NCI-H226 (cell line): ENCODE data around the gene GM2A.
"Not testable (repeated sequence)": the region's sequence is repeated elsewhere in the genome, so short reads cannot be mapped to it uniquely, and the experiment has no call there.

Experiments used
- DNase-seq: peaks from one replicate; pipeline ENCODE4 v3.0.0-alpha.2; 2015

The GM2A gene

DNA sequence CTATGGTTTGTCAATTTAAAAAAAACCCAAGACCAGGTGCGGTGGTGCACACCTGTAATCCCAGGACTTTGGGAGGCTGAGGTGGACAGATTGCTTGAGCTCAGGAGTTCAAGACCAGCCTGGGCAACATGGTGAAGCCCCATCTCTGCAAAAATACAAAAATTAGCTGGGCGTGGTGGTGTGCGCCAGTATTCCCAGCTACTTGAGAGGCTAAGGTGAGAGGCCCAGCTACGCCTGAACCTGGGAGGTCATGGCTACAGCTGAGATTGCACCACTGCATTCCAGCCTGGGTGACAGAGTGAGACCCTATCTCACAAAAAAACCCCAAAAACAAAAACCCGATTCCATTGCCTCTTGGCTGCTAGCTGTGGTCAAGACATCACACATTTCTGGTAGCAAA lies 2.0 kb downstream of the GM2A start:
- DNase-seq, result not testable (repeated sequence)

GRCh38 chr5:151255621-151256286 lies 2.8 kb downstream of the GM2A start:
- no peak for DNase-seq

- DNase-seq, result peak; percentile 22
Measured at GRCh38 chr5:151257731-151258181, 4.8 kb downstream of the GM2A start.

GRCh38 chr5:151258201-151258611 lies 5.2 kb downstream of the GM2A start:
- DNase-seq, result no peak

- DNase-seq, result no peak
Measured at GRCh38 chr5:151258816-151259215, 5.8 kb downstream of the GM2A start.

DNA sequence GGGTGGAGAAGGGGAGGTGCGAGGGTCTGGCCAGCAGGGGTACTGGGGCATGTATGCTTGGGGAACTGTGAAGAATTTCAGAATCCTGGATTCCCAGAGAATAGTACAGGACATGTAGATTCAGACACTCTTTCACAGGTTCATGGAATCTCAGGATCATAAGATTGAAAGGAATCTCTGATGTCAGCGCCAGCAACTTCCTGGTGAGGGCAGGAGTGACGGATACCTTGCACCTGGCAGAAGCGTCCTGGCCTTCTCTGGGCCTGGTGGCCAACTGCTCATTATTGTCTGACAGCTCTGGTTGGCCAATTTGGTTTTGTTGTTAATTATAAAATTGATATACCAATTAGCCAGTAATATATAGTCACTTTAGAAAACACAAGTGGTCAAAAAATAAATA lies 6.9 kb downstream of the GM2A start:
- DNase-seq, result no peak

GRCh38 chr5:151262532-151262931 lies 9.5 kb downstream of the GM2A start:
- no peak for DNase-seq

GRCh38 chr5:151264113-151264512 lies 11.1 kb downstream of the GM2A start:
- peak; percentile 25 for DNase-seq

DNA sequence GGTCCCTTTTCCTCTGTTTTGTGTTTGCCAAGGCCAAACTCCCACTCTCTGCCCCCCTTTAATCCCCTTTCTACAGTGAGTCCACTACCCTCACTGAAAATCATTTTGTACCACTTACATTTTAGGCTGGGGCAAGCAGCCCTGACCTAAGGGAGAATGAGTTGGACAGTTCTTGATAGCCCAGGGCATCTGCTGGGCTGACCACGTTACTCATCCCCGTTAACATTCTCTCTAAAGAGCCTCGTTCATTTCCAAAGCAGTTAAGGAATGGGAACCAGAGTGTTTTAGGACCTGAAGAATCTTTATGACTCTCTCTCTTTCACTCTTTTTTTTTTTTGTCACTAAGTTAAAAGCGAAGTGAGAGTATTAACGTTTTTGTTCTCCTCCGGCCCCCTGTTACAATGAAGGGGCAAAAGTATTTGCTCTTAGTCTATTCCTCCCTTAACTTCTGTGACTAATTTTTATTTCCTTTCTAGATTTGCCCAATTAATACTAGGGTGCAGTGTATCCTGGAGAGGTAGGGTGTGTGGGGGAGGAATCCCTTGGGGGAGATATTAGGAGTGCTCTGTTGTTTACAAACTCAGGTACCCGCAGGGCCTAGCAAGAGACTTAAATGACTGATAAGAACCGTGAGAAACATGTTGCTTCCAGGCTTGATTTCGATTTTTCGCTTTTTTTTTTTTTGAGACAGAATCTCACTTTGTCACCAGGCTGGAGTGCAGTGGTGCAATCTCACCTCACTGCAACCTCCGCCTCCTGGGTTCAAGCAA lies 14.7 kb downstream of the GM2A start:
- DNase-seq, result no peak

DNA sequence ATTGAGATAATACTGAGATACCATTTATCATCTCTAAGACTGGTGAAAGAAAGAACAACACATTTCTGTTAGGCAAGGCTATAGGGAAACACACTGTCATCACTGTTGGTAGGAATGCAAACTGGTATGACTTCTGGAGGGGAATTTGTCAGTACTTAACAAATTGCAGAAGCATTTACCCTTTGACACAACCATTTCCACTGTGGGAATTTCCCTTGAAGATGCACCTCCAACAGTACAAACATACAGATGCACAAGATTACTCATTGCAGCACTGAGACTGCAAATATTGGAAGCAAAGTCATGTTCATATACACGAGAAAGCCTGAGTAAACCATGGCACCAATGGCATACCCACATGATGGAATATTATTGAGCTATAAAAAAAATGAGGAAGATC lies 17.6 kb downstream of the GM2A start:
- DNase-seq, result peak; percentile 55

- no peak for DNase-seq
Measured at GRCh38 chr5:151271336-151271735, 18.4 kb downstream of the GM2A start.

DNA sequence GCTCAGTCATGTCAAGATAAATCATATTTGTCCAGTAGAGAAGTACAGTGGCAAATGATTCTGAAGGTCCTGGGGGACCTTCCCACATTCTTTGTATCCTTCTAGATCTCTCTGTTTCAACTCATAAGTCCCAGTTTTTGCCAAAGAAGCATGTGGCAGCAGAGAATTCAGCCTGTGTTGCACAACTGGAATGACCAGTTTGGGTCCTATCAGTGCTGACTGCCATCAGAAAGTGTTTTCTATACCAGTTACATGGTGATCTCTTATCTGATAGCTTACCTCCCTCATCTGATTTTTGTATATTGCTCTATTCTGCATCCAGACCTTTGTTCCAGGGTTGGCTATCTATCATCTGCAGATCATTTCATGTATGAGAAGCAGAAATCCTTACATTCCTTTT lies 21.7 kb downstream of the GM2A start:
- DNase-seq, result no peak

- DNase-seq, result no peak
Measured at GRCh38 chr5:151275803-151276202, 22.8 kb downstream of the GM2A start.

DNA sequence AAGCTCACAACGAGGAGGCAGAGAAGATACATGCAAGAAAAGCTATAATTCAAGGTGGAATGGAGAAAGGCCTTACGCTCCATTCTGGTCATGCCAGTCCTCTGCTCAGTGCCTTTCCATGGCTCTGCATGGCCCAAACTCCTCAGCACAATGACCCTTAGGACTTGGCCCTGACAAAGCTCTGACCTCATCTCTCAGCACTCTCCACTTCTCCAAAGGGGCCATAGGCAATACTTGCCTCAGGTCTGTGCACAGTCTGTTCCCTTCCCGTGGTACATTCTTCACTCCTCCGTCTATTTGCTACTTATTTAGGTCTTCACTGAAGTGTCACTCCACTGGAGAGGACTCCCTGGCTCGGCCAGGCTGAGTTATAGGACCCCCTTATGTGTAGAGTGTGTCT lies 25.9 kb downstream of the GM2A start:
- DNase-seq, result no peak

GRCh38 chr5:151280443-151280842 lies 27.5 kb downstream of the GM2A start:
- DNase-seq, result no peak

- DNase-seq, result no peak
Measured at GRCh38 chr5:151281001-151281639, 28.1 kb downstream of the GM2A start.

- no peak for DNase-seq
Measured at GRCh38 chr5:151283120-151283825, 30.3 kb downstream of the GM2A start.

DNA sequence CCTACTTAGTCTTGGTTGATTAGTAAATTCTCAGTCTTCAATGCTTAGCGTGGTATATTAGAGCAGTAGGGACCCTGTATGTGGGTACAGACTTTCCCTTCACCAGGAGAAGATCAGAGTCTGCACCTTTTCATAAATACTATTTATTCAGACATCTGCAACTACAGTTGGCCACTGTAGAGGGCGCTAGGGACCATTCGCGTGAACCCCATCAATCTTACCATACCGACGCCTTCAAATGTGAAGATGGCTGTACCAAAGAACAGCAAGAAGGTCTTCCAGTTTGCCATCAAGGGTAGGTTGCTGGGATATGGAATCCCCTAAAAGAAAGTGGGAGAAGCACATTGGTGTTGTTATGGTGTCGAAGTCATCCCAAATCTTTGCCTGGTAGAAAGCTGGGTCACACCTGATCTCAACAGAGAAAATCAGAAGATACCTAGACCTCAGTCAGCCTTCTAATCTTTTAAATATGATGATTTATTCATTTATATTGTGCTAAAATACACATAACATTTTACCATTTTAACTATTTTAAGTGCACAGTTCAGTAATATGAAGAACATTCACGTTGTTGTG lies 31.5 kb downstream of the GM2A start:
- no peak for DNase-seq

- DNase-seq, result no peak
Measured at GRCh38 chr5:151285683-151286082, 32.7 kb downstream of the GM2A start.

DNA sequence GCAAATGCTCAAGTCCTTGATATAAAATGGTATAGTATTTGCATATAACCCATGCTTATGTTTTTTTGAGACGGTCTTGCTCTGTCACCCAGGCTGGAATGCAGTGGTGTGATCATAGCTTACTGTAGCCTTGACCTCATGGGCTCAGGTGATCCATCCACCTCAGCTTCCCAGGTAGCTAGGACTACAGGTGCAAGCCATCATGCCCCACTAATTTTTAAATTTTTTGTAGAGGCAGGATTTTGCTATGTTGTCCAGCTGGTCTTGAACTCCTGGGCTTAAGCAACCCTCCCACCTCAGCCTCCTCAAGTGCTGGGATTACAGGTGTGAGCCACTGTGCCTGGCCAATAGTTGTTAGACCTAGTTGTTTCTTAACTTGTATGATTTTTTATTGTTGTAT lies 33.3 kb downstream of the GM2A start:
- no peak for DNase-seq

- no peak for DNase-seq
Measured at GRCh38 chr5:151288180-151288579, 35.2 kb downstream of the GM2A start.

DNA sequence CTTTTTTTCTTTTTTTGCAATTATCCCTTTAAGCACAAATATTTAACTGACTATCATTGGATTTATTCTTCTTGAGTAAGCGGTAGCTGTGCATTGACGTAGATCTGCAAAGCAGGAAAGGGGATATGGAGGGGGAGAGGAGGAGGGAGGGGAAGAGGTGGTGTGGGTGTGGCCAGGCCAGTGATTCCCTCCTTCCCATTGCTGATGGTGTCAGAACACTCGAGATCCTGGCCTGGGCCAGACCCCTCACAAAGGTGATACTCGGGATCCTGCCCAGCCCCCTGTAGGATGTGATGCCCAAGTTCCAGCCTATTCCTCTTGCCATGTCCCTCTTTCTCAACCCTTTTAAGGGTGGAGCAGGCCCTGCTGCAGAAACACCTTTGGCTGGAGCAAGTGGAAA lies 40.6 kb downstream of the GM2A start:
- DNase-seq, result no peak

DNA sequence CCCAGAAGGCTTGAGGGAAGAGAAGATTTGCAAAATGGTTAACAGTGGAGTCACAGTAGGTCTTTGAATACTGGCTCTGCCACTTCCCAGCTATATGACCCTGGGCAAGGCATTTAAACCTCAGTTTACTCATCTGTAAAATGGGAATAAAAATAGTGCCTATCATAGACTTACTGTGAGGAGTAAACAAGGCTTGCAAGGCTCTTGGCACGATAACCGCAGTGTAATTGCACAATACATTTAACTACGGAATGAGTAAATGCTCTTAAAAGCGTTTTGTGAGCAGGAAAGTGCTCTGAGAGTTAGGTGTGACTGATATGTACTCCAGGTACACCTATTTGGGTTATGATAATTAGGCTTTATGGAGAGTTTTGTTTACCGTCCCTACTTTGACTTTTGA lies 42.2 kb downstream of the GM2A start:
- DNase-seq, result no peak
